Lung (tissue), 12 donors: Measurements from ENCODE around the gene ABCB10. TPM values are rescaled to one million over a fixed set of nuclear protein-coding genes. Genes with fewer than 3 reads are reported as not detected.
A peak's percentile ranks its signal among the peaks of the same experiment; 100 is the strongest.

Source experiments
- ATAC-seq: fragments of 200-7000 bp; cut with Tn5 transposase; one replicate; pipeline ENCODE4 v1.9.1; 2020; ENCODE audit warnings: moderate number of reproducible peaks; ENCODE audit not compliant: insufficient read depth, low FRiP score
- DNase-seq, 3 donors: peaks; one replicate each; pipeline ENCODE4 v3.0.0-alpha.2; 2013 to 2017
- H3K27ac ChIP-seq, 2 donors: one replicate each; pipeline ENCODE4 v1.5.1; 2013; ENCODE audit warnings: mild to moderate bottlenecking in 2 of 2, moderate library complexity in 2 of 2, control low read depth in 1 of 2, inconsistent platforms in 1 of 2, low read depth in 1 of 2, low read length in 1 of 2
- H3K27me3 ChIP-seq, 3 donors: one replicate each; pipeline ENCODE4 v1.5.1; 2013; ENCODE audit warnings: low read length in 2 of 3; ENCODE audit not compliant: control insufficient read depth in 3 of 3, insufficient read depth in 3 of 3
- H3K36me3 ChIP-seq, 4 donors: one replicate each; pipeline ENCODE4 v1.5.1; 2013; ENCODE audit warnings: low read length in 4 of 4, mild to moderate bottlenecking in 1 of 4, moderate library complexity in 1 of 4; ENCODE audit not compliant: control insufficient read depth in 4 of 4, insufficient read depth in 4 of 4
- H3K4me1 ChIP-seq, 5 donors: one replicate each; pipeline ENCODE4 v1.5.1; 2013; ENCODE audit warnings: low read length in 5 of 5, mild to moderate bottlenecking in 2 of 5, moderate library complexity in 1 of 5; ENCODE audit not compliant: control insufficient read depth in 5 of 5, insufficient read depth in 5 of 5
- H3K4me3 ChIP-seq: one replicate; pipeline ENCODE4 v1.5.1; 2013; ENCODE audit warnings: mild to moderate bottlenecking, control low read depth, moderate library complexity
- H3K9ac ChIP-seq, 2 donors: one replicate each; pipeline ENCODE4 v1.5.1; 2013; ENCODE audit warnings: low read length in 2 of 2, control low read depth in 1 of 2; ENCODE audit not compliant: insufficient read depth in 1 of 2
- H3K9me3 ChIP-seq, 4 donors: one replicate each; pipeline ENCODE4 v1.5.1; 2013; ENCODE audit warnings: low read length in 3 of 4, mild to moderate bottlenecking in 1 of 4, moderate library complexity in 1 of 4; ENCODE audit not compliant: control insufficient read depth in 4 of 4, insufficient read depth in 3 of 4
- CTCF ChIP-seq: IDR thresholded peaks from 2 replicates; pipeline ENCODE4 v1.5.1; 2012; ENCODE audit warnings: mild to moderate bottlenecking; ENCODE audit errors: control extremely low read depth, extremely low read depth
- WGBS, 2 donors: extraction: QIAGEN DNeasy Blood & Tissue Kit; methylation state at CpG; one replicate each; pipeline ENCODE4 v1.1.7; 2013; 5-methylcytosine and 5-hydroxymethylcytosine counted together
- polyA plus RNA-seq, 2 donors: library from polyadenylated mRNA; stranded (reverse); fragments of 200-250 nt; gene quantifications; one replicate each; pipeline ENCODE4 v1.2.1, GENCODE V29; 2013
- total RNA-seq, 2 donors: library from RNA; depleted of rRNA in 1 of 2; stranded (reverse); fragments of >200 nt in 1 of 2; gene quantifications; one replicate each; pipeline ENCODE4 v1.2.1, GENCODE V29; 2014 to 2021
- donor health status: control.
- donor health status: control.
- donor health status: Bipolar disorder and iron deficiency.
- donor health status: healthy.
- donor health status: DM: yes; HTN: yes; CAD: no.

ABCB10 gene
- total and polyA plus RNA-seq, 4 donors: 6.5 to 23.5 (median 14.2) TPM

GRCh38 chr1:229570305-229570704, 11.8 kb upstream of the ABCB10 start:
- H3K9me3 ChIP-seq: no peaks in the 10 kb centered on the region
- DNase-seq (no peak), ATAC-seq (no peak)
- H3K27ac ChIP-seq: no peak overlapping the region
- 70 to 72% methylated on average over 20 of the region's 20 CpGs for whole genome bisulfite sequencing, 2 donors
- H3K27me3 ChIP-seq: no peaks in the 10 kb centered on the region
- no peak overlapping the region for H3K4me3 ChIP-seq
- TF ChIP-seq CTCF: no peak
- no peaks in the 10 kb centered on the region for H3K4me1 ChIP-seq
- H3K9ac ChIP-seq: no peak overlapping the region
- no peaks in the 10 kb centered on the region for H3K36me3 ChIP-seq

GRCh38 chr1:229567109-229567868, 8.8 kb upstream of the ABCB10 start:
- Histone ChIP-seq H3K9me3 (peaks cover 0 to 2% (median 0%) of the 10 kb centered on the region in 4 donors), H3K4me1 (no peaks in the 10 kb centered on the region), H3K36me3 (no peaks in the 10 kb centered on the region), H3K27ac (no peak overlapping the region), H3K27me3 (no peaks in the 10 kb centered on the region), H3K4me3 (no peak overlapping the region), H3K9ac (no peak overlapping the region)
- whole genome bisulfite sequencing, 2 donors: 62% methylated on average over 13 of the region's 13 CpGs
- DNase-seq (no peak), ATAC-seq (no peak)
- no peak for TF ChIP-seq CTCF

GRCh38 chr1:229563701-229564100, 5.2 kb upstream of the ABCB10 start:
- peaks cover 0 to 2% (median 0%) of the 10 kb centered on the region in 4 donors for H3K9me3 ChIP-seq
- no peaks in the 10 kb centered on the region for H3K27me3 ChIP-seq
- no peak overlapping the region for H3K4me3 ChIP-seq
- H3K36me3 ChIP-seq: no peaks in the 10 kb centered on the region
- no peak for TF ChIP-seq CTCF
- peak in 1 of 3 donors; percentile 9 for DNase-seq
- 43 to 66% methylated on average over 5 of the region's 5 CpGs for WGBS, 2 donors
- no peak for ATAC-seq
- no peak overlapping the region for H3K27ac ChIP-seq
- peaks cover 0 to 3% (median 0%) of the 10 kb centered on the region in 5 donors for H3K4me1 ChIP-seq
- no peak overlapping the region for H3K9ac ChIP-seq
